Measurements from ENCODE around the gene CLMN. TPM values are rescaled to one million over a fixed set of nuclear protein-coding genes. Genes with fewer than 3 reads are reported as not detected.

CLMN gene
- total and polyA plus RNA-seq, 10 of the 15 experiments (the other 5 are each of a cell fraction or from before 2014, with no cell fraction given) = 7.8 to 49.3 (median 18.5) TPM

DNA sequence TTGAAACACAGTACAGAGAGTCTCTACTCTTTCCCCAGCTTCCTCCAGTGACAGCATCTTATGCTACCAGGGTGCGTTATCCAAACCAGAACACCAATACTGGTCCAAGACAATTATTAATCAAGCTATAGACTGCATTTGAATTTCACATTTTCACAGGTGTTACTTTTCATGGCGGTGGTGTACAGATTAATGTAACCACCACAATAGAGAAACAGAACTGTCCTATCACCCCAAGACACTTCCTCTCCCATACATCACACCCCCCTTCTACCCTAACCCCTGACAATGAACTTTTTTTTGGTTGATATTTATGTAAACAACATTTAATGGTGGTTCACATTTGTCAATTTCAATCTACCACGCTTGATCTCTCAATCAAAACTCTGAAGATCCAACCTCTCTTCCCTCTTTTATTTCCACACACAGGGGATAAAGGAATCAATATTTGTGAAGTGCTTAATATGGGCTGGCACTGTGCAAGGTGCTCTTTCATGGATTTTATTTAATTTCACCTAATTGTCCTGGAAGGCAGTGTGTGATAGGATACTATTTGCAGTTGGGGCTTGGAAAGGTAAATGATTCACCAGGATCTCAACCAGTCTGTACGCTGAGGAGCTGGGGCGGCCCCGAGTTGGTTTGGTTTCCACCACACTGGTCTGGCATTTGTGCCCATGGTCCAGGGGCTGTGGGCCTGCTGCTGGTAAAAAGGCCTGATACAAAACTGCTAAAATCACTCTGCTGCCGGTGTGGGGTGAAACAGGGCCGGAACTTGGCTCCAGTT is 107.8 kb downstream of the CLMN start (continued):
- no peak for TF ChIP-seq EGR1 (IDR thresholded peaks at IDR 0.05; ENCODE audit: borderline replicate concordance in 1 of 2, low read depth in 2 of 2, low read length in 2 of 2)
- no peak for TF ChIP-seq SUPT20H (IDR thresholded peaks at IDR 0.05; ENCODE audit: borderline replicate concordance, control insufficient read depth, low read depth, low read length)
- TF ChIP-seq CEBPB (IDR thresholded peaks at IDR 0.05; ENCODE audit: borderline replicate concordance in 1 of 2, low read depth in 2 of 2, low read length in 2 of 2) = no peak
- TF ChIP-seq ZBED1 (IDR thresholded peaks at IDR 0.05; ENCODE audit: borderline replicate concordance) = no peak
- TF ChIP-seq, protein P1, sequence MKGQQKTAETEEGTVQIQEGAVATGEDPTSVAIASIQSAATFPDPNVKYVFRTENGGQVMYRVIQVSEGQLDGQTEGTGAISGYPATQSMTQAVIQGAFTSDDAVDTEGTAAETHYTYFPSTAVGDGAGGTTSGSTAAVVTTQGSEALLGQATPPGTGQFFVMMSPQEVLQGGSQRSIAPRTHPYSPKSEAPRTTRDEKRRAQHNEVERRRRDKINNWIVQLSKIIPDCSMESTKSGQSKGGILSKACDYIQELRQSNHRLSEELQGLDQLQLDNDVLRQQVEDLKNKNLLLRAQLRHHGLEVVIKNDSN (IDR thresholded peaks at IDR 0.05; ENCODE audit: borderline replicate concordance, extremely low read length, insufficient read depth, low read depth, low read length) = no peak
- peak; percentile 23; the same call in 1 of the 2 replicates for TF ChIP-seq FOXK2 (IDR thresholded peaks at IDR 0.05)
- TF ChIP-seq EED (IDR thresholded peaks at IDR 0.05; ENCODE audit: low read depth) = no peak
- TF ChIP-seq, protein P2, sequence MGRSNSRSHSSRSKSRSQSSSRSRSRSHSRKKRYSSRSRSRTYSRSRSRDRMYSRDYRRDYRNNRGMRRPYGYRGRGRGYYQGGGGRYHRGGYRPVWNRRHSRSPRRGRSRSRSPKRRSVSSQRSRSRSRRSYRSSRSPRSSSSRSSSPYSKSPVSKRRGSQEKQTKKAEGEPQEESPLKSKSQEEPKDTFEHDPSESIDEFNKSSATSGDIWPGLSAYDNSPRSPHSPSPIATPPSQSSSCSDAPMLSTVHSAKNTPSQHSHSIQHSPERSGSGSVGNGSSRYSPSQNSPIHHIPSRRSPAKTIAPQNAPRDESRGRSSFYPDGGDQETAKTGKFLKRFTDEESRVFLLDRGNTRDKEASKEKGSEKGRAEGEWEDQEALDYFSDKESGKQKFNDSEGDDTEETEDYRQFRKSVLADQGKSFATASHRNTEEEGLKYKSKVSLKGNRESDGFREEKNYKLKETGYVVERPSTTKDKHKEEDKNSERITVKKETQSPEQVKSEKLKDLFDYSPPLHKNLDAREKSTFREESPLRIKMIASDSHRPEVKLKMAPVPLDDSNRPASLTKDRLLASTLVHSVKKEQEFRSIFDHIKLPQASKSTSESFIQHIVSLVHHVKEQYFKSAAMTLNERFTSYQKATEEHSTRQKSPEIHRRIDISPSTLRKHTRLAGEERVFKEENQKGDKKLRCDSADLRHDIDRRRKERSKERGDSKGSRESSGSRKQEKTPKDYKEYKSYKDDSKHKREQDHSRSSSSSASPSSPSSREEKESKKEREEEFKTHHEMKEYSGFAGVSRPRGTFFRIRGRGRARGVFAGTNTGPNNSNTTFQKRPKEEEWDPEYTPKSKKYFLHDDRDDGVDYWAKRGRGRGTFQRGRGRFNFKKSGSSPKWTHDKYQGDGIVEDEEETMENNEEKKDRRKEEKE (IDR thresholded peaks at IDR 0.05) = no peak
- no peak for TF ChIP-seq POU2F2 (IDR thresholded peaks at IDR 0.05; ENCODE audit: borderline replicate concordance, low read depth, low read length)
- no peak for TF ChIP-seq NFYB (IDR thresholded peaks at IDR 0.05; ENCODE audit: insufficient read depth, low read depth, low read length)
- no peak; the same call in 1 of the 2 replicates for TF ChIP-seq GATAD2B (conservative IDR thresholded peaks at IDR 0.05; ENCODE audit: low read depth)
- TF ChIP-seq MYB (IDR thresholded peaks at IDR 0.05; ENCODE audit: borderline replicate concordance, low read depth, low read length) = no peak
- no peak for TF ChIP-seq MEF2A (IDR thresholded peaks at IDR 0.05; ENCODE audit: insufficient read depth, low read depth, low read length)
- no peak for TF ChIP-seq PAX8 (IDR thresholded peaks at IDR 0.05)
- TF ChIP-seq MTA2 (IDR thresholded peaks at IDR 0.05; ENCODE audit: low read depth) = peak; percentile 68
- TF ChIP-seq SUZ12 (IDR thresholded peaks at IDR 0.05; ENCODE audit: unreplicated experiment) = no peak
- TF ChIP-seq TBL1XR1 (IDR thresholded peaks at IDR 0.05; ENCODE audit: low read depth, low read length) = no peak
- TF ChIP-seq SPI1 (IDR thresholded peaks at IDR 0.05; ENCODE audit: borderline replicate concordance, insufficient read depth, low read depth, low read length) = peak; percentile 65; the same call in 1 of the 2 replicates
- TF ChIP-seq CHD1 (IDR thresholded peaks at IDR 0.05; ENCODE audit: low read depth, low read length) = no peak
- TF ChIP-seq, protein P3, sequence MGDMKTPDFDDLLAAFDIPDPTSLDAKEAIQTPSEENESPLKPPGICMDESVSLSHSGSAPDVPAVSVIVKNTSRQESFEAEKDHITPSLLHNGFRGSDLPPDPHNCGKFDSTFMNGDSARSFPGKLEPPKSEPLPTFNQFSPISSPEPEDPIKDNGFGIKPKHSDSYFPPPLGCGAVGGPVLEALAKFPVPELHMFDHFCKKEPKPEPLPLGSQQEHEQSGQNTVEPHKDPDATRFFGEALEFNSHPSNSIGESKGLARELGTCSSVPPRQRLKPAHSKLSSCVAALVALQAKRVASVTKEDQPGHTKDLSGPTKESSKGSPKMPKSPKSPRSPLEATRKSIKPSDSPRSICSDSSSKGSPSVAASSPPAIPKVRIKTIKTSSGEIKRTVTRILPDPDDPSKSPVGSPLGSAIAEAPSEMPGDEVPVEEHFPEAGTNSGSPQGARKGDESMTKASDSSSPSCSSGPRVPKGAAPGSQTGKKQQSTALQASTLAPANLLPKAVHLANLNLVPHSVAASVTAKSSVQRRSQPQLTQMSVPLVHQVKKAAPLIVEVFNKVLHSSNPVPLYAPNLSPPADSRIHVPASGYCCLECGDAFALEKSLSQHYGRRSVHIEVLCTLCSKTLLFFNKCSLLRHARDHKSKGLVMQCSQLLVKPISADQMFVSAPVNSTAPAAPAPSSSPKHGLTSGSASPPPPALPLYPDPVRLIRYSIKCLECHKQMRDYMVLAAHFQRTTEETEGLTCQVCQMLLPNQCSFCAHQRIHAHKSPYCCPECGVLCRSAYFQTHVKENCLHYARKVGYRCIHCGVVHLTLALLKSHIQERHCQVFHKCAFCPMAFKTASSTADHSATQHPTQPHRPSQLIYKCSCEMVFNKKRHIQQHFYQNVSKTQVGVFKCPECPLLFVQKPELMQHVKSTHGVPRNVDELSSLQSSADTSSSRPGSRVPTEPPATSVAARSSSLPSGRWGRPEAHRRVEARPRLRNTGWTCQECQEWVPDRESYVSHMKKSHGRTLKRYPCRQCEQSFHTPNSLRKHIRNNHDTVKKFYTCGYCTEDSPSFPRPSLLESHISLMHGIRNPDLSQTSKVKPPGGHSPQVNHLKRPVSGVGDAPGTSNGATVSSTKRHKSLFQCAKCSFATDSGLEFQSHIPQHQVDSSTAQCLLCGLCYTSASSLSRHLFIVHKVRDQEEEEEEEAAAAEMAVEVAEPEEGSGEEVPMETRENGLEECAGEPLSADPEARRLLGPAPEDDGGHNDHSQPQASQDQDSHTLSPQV (IDR thresholded peaks at IDR 0.05) = no peak
- peak; percentile 51 to 57; a peak in 2 of 4 replicates for TF ChIP-seq IKZF2 (IDR thresholded peaks at IDR 0.05)
- TF ChIP-seq NFIC (IDR thresholded peaks at IDR 0.05; ENCODE audit: low read depth, low read length) = 0 out of 2 replicates have a peak, but pooled peaks have one; percentile 37

Data from GM12878 (cell line).